Stimulated activated CD8-positive, alpha-beta memory T cell treated with anti-CD3 and anti-CD28 coated beads, Interleukin-4, amount 100 ng/mL, for 24 hours (primary cell): Measurements from ENCODE around the gene ACTN3.
"Not testable (repeated sequence)": the region's sequence is repeated elsewhere in the genome, so short reads cannot be mapped to it uniquely, and the experiment has no call there.

Experiments used
- DNase-seq: peaks from one replicate; pipeline ENCODE4 v3.0.0-alpha.2; 2020; ENCODE audit warnings: low read depth

Gene ACTN3

GRCh38 chr11:66564984-66565383, 18.3 kb downstream of the ACTN3 start:
- DNase-seq, result no peak

DNA sequence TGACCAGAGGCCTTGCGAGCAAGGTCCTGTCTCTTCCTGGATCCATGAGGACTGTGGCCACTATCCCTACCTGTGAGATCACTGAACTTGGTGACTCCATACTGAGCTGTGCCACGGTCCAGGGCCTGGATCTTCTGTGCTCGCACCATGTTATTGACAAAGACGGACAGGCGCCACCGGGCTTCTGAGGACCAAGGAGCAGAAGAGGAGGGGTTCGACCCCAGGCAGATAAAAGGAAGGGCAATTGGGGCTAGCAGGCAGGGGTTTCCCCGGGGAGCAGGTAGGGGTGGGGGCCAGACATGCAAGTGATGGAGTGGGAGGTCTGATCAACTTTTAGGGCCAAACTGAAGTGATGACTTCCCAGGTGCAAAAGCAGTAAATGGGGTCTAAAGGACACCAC, 19.5 kb downstream of the ACTN3 start:
- DNase-seq, result no peak

DNA sequence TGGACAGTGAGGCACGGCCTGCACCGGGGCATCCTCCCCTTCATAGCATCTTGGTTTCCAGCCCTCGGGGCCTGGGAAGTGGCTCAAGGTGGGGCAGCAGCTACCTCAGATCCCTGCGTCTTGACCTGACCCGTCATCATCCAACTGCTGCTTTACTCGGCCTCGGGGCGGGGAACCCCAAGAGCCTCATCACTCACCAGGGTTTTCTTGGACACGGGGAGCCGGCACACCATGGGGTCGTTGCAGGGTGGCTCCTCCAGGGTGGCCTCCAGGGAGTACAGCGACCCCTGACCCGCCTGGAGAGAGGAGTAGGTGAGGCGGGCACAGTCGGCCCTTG, 21.1 kb downstream of the ACTN3 start:
- DNase-seq, result no peak

DNA sequence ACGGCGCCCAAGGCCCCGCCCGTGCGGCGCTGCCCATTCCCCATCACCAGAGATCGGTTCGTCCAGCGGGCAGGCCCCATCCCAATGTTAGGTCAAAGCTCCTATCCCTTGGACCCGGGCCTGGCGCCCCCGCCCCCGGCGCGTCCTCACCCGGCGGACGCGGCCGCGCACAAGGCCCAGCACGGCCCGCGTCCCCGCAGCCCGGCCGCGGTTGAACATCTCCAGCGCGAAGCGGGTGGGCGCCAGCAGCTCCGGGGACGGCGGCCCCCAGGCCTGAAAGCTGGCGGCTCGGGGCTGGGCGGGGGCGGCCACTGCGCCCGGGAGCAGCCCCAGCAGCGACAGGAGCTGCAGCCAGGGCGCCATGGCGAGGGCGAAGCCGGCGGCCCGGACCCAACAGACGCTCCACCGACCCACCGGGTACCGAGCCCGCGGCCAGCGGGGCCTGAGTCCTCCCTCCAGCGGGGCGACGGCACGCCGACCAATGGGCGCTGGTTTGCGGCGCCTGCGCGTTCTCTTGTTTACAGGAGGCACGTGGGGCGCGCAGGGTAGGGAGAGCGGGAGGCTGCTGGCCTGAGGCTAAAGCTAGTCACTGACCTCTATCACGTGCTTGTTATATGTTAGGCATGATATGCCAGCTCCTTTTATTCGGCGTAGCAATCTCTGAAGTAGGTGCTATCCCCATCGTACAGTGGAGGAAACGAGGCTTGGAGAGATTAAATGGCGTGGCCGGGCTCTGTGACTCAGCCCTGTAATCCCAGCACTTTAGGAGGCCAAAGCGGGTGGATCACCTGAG, 21.6 kb downstream of the ACTN3 start, which contains the start of gene CTSF:
TSS of gene CTSF (minus strand) at position 483 of the 793 bp plus-strand sequence. CDS start at position 363, 120 bp downstream.
- DNase-seq, result peak; percentile 64

GRCh38 chr11:66569076-66569475, 22.4 kb downstream of the ACTN3 start:
- DNase-seq, result no peak

DNA sequence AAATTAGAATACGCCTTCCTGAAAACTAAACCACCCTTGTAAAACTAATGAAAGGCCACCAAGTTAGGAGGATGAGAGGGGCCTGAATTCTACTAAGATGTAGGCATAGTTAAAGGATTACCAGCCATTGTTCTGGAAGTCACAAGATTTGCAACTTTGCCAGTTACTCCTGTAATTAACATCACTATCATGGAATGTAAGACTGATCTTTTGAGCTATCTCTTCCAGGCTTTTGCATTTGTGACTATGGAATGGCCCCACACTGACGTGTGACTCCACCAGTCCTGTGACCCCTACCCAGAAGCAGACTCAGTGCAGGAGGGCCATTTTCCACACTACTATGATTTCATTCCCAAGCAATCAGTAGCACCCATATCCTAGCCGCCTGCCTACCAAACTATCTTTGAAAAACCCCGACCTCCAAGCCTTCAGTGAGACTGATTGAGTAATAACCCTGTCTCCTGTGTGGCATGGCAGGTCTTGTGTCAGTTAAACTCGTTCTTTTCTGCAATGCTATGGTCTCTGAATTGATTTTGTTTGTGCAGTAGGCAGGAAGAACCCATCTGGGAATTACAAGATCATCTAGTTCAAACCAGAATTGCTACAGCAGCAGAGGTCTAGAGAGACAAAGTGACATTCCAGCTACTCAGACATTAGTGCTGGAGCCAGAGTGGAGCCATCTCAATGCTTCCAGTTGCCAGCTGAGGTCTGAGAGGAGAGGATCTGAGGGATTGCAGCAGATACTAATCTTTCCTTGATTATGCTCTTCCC, 23.6 kb downstream of the ACTN3 start:
- no peak for DNase-seq

DNA sequence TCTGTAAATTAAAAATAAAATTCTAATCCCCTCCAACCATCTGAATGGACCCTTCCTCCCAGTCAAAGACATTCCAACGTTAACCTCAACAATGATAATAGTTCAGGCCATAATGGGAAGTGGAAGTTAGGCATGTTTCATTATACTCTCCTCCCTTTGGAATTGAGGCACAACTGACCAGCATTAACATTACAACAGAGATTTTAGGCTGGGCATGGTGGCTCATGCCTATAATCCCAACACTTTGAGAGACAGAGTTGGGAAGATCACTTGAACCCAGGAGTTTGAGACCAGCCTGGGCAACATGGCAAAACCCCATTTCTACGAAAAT, 24.1 kb downstream of the ACTN3 start:
- no peak for DNase-seq

GRCh38 chr11:66579017-66579606, 32.4 kb downstream of the ACTN3 start:
- DNase-seq, result peak; percentile 73

DNA sequence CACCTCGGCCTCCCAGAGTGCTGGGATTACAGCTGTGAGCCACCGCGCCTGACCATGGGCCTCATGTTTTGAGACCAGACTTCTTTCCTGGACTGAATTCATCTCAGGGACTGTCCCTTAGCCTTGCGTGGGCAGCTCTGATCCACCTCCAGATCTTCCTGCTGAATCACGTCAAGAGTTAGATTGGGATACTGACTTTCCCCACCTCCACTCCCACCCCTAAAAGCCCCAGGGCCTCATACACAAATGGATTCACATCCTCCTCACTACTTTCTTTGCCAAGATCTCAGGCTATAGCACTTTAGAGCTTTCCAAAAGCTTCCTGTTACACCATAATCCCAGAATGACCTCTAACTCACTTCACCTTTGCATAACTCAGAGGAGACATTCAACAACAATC, 34.1 kb downstream of the ACTN3 start:
- no peak for DNase-seq

DNA sequence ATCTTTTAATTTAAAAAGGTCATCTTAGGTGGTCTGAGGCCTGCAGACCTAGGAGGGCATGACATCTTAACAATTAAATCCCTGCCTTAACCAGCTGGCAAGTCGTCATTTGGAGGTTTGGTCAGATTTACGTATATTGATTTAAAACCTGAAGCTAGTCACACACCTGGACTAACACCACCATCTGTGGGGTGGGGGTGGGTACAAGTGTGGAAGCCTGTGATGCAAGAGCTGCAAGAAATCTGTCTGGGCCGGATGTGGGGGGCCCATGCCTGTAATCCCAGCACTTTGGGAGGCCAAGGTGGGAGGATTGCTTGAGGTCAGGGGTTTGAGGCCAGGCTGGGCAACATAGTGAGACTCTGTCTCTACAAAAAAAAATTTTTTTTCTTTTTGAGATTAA, 34.6 kb downstream of the ACTN3 start:
- DNase-seq, result no peak

DNA sequence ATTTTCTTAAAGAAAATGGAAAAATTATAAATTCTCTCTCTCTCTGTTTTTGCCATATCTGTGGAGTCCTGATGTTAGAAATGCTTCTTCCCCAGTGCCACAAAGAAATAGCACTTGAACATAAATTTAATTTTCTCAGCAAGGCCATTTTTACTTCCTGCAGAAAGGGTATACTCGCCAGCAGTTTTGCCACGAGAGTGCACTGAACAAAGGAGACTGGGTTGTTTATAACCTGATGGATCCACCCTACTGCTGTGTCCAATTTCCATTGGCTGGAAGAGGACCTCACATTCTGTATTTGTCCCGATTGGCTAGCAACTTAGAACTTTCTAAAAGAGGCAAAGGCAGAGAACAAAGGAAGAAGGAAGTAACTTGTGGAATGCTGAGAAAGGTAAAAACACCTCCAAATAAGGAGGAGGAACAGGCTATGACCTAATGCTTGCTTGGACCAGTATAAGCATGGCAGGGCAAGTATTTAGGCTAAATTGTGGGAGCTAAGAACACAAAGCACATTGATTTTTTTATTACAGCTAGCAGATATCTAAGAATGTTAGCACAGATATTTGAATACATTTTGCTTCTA, 36.0 kb downstream of the ACTN3 start:
- DNase-seq, result not testable (repeated sequence)

GRCh38 chr11:66585447-66585846, 38.7 kb downstream of the ACTN3 start:
- DNase-seq, result not testable (repeated sequence)

GRCh38 chr11:66586136-66586535, 39.4 kb downstream of the ACTN3 start:
- DNase-seq, result no peak

DNA sequence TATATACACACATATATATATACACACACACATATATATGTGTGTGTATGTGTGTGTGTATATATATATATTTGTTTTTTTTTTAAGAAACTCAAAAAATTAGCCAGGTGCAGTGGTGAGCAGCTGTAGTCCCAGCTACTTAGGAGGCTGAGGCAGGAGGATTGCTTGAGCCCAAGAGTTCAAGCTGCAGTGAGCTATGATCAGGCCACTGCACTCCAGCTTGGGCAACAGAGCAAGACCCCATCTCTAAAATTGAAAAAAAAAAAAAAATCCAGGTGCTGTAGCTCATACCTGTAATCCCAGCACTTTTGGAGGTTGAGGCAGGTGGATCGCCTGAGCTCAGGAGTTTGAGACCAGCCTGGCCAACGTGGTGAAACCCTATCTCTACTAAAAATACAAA, 42.6 kb downstream of the ACTN3 start:
- DNase-seq, result not testable (repeated sequence)

GRCh38 chr11:66589996-66590675, 43.4 kb downstream of the ACTN3 start:
- no peak for DNase-seq

GRCh38 chr11:66591175-66591574, 44.5 kb downstream of the ACTN3 start:
- DNase-seq, result no peak

- DNase-seq, result peak; percentile 99
Observed at GRCh38 chr11:66592457-66593302, 46.0 kb downstream of the ACTN3 start, which contains the start of the genes CCDC87 and CCS. TSS of gene CCDC87 (minus strand) at chr11:66593063. CDS start at chr11:66593015, 48 bp downstream. TSS of gene CCS (plus strand) at chr11:66593185. CDS start at chr11:66593262, 77 bp downstream.

DNA sequence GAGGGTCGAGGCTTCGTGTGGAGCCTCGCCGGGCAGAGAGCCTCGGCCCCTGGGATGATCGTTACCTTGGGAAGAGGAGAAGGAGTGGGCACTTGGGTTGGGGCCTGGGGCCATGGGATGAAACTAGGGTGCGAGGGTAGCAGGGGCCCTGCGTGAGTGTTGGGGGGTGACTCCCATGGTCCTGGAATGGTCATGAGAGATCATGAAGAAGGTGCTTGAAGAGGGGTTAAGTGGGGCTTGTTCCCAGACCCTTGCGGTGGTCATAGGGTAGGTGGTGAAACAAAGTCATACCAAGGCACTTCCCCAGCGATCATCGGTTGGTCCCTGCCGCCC, 46.6 kb downstream of the ACTN3 start:
- no peak for DNase-seq

DNA sequence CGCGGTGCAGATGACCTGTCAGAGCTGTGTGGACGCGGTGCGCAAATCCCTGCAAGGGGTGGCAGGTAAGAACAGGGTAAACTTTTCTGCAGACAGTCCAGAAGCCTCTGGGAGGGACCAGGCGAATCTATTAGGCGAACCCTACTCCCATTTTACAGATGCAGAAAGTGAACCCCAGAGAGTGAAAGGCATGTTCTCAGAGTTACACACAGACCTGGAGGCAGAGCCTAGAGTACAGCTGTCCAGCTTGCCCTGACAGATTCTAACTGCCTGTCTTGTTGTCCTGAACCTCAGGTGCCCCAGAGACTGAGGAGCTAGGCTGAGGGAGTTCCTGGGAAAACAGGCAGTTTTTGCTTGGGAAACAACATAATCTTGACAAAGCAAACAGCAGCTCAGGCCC, 46.9 kb downstream of the ACTN3 start:
- DNase-seq, result no peak

- DNase-seq, result no peak
Observed at GRCh38 chr11:66595245-66595904, 48.7 kb downstream of the ACTN3 start.

DNA sequence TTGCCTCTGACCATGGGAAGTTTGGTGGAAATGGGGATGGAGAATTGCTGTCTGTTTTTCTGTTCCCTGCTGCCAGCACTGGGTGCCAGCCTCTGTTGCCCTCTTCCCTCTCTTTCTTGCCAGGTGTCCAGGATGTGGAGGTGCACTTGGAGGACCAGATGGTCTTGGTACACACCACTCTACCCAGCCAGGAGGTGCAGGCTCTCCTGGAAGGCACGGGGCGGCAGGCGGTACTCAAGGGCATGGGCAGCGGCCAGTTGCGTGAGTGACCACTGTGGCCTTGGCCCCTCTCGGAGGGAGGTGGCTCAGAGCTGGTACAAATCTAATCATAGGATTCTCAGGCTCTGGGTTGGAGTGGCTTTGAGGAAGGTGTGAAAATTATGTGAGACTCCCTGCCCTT, 52.3 kb downstream of the ACTN3 start:
- no peak for DNase-seq
